GM12878 (cell line): ENCODE results near the gene RASA4B. TPM values are rescaled to one million over a fixed set of nuclear protein-coding genes. Genes with fewer than 3 reads are reported as not detected.
A peak's percentile ranks its signal among the peaks of the same experiment; 100 is the strongest.

Experiments used
- BCLAF1 ChIP-seq: fragments of 450-650 bp; IDR thresholded peaks from 2 replicates; pipeline ENCODE4 v1.6.1; 2017; ENCODE audit warnings: antibody characterized with exemption, mild to moderate bottlenecking, moderate library complexity
- EED ChIP-seq: sonication (generic); IDR thresholded peaks from 2 replicates; pipeline ENCODE4 v1.6.1; 2016; ENCODE audit warnings: antibody characterized with exemption, low read depth
- FOS ChIP-seq: IDR thresholded peaks from 3 replicates; pipeline ENCODE4 v1.6.1; 2011; ENCODE audit warnings: borderline replicate concordance; ENCODE audit not compliant: insufficient read length; ENCODE audit errors: extremely low read depth
- MLLT1 ChIP-seq: fragments of 450-650 bp; IDR thresholded peaks from 2 replicates; pipeline ENCODE4 v1.6.1; 2016; ENCODE audit warnings: mild to moderate bottlenecking
- MTA2 ChIP-seq: fragments of 450-650 bp; IDR thresholded peaks from 2 replicates; pipeline ENCODE4 v1.6.1; 2016; ENCODE audit warnings: low read depth, mild to moderate bottlenecking, moderate library complexity
- NFIC ChIP-seq: IDR thresholded peaks from 2 replicates; pipeline ENCODE4 v1.6.1; 2012; ENCODE audit warnings: low read depth, mild to moderate bottlenecking, inconsistent platforms, low read length, moderate library complexity
- NFXL1 ChIP-seq: fragments of 450-650 bp; IDR thresholded peaks from 2 replicates; pipeline ENCODE4 v1.6.1; 2017; ENCODE audit warnings: antibody characterized with exemption, mild to moderate bottlenecking, borderline replicate concordance
- NKRF ChIP-seq: fragments of 450-650 bp; conservative IDR thresholded peaks from 2 replicates; pipeline ENCODE4 v1.6.1; 2017; ENCODE audit warnings: mild to moderate bottlenecking, moderate library complexity
- NRF1 ChIP-seq: conservative IDR thresholded peaks from 2 replicates; pipeline ENCODE4 v1.6.1; 2011; ENCODE audit warnings: mild to moderate bottlenecking, low read depth, low read length, improper control_type of control experiment
- PAX5 ChIP-seq: IDR thresholded peaks from 2 replicates; pipeline ENCODE4 v1.6.1; 2011; ENCODE audit warnings: low read depth, low read length, borderline replicate concordance
- PBX3 ChIP-seq: IDR thresholded peaks from 2 replicates; pipeline ENCODE4 v1.6.1; 2011; ENCODE audit warnings: mild to moderate bottlenecking, low read depth, low read length, moderate library complexity; ENCODE audit not compliant: insufficient replicate concordance
- PML ChIP-seq: IDR thresholded peaks from 2 replicates; pipeline ENCODE4 v1.6.1; 2012; ENCODE audit warnings: low read length, inconsistent platforms
- POLR2AphosphoS2 ChIP-seq: IDR thresholded peaks from 2 replicates; pipeline ENCODE4 v1.6.1; 2011; ENCODE audit warnings: low read depth, mild to moderate bottlenecking, low read length, improper control_type of control experiment, moderate library complexity
- RBBP5 ChIP-seq: fragments of 200-600 bp; sonication (generic); conservative IDR thresholded peaks from 2 replicates; pipeline ENCODE4 v1.6.1; 2016
- RELB ChIP-seq: fragments of 450-650 bp; IDR thresholded peaks from 2 replicates; pipeline ENCODE4 v1.6.1; 2017; ENCODE audit warnings: low read depth, mild to moderate bottlenecking, moderate library complexity
- RFX5 ChIP-seq: IDR thresholded peaks from 2 replicates; pipeline ENCODE4 v1.6.1; 2011; ENCODE audit warnings: low read depth, low read length, improper control_type of control experiment
- SMARCA5 ChIP-seq: fragments of 450-650 bp; IDR thresholded peaks from 2 replicates; pipeline ENCODE4 v1.6.1; 2017; ENCODE audit warnings: mild to moderate bottlenecking
- SUPT20H ChIP-seq: IDR thresholded peaks from 2 replicates; pipeline ENCODE4 v1.6.1; 2011; ENCODE audit warnings: low read depth, mild to moderate bottlenecking, low read length, moderate library complexity, borderline replicate concordance; ENCODE audit not compliant: control insufficient read depth
- TBL1XR1 ChIP-seq: IDR thresholded peaks from 2 replicates; pipeline ENCODE4 v1.6.1; 2012; ENCODE audit warnings: low read depth, low read length, improper control_type of control experiment
- WRNIP1 ChIP-seq: IDR thresholded peaks from 2 replicates; pipeline ENCODE4 v1.6.1; 2011; ENCODE audit warnings: low read depth, low read length, improper control_type of control experiment, borderline replicate concordance
- ZBED1 ChIP-seq: IDR thresholded peaks from 2 replicates; pipeline ENCODE4 v1.6.1; 2016; ENCODE audit warnings: borderline replicate concordance
- polyA plus RNA-seq, 11 experiments: library from polyadenylated mRNA; depleted of rRNA in 4 of 11; unstranded in 6 of 11; stranded (reverse) in 5 of 11; fragments of >200 nt; fragmentation: Nextera tagmentation in 4 of 11; fragmentation: Illumina TruSeq in 1 of 11; extraction: Ambion mirVana in 4 of 11; extraction: Trizol in 1 of 11; gene quantifications; 1 replicate in 1 of 11; 2 replicates in 10 of 11; pipeline versions ENCODE4 v1.2.1 to v1.2.3, GENCODE V29; 2011 to 2016; ENCODE audit warnings: inconsistent platforms in 2 of 11, missing spikeins in 2 of 11, low read depth in 1 of 11
- total RNA-seq, 4 experiments: library from RNA; depleted of rRNA in 3 of 4; stranded (reverse); fragments of >200 nt in 3 of 4; fragmentation: Illumina TruSeq in 1 of 4; extraction: Trizol in 1 of 4; gene quantifications; 2 replicates each; pipeline versions ENCODE4 v1.2.1 to v1.2.3, GENCODE V29; 2013 to 2021

Gene RASA4B
- total and polyA plus RNA-seq, 10 of the 15 experiments (the other 5 are each of a cell fraction or from before 2014, with no cell fraction given): 0.10 to 16.4 (median 6.4) TPM

GRCh38 chr7:102464577-102465280, 52.8 kb downstream of the RASA4B start, which contains the start of the genes ALKBH4 and LRWD1 (continued):
- TF ChIP-seq MLLT1 (no peak), TBL1XR1 (no peak; the same call in 1 of the 2 replicates), MTA2 (no peak), PAX5 (no peak), ZBED1 (no peak), RBBP5 (no peak), EED (no peak), RFX5 (no peak), NFIC (no peak), NKRF (peak; percentile 90), POLR2AphosphoS2 (0 out of 2 replicates have a peak, but pooled peaks have one; percentile 33), PML (peak; percentile 70; the same call in 1 of the 2 replicates), WRNIP1 (no peak), SMARCA5 (no peak; the same call in 1 of the 2 replicates), BCLAF1 (no peak), FOS (no peak), PBX3 (no peak), SUPT20H (no peak), NFXL1 (no peak; the same call in 1 of the 2 replicates), NRF1 (peak; percentile 79), RELB (no peak)
